Renal cortex interstitium (tissue), 11 donors: ENCODE results near the gene TMPRSS6. TPM values are rescaled to one million over a fixed set of nuclear protein-coding genes. Genes with fewer than 3 reads are reported as not detected.

Experiments used
- DNase-seq, 11 donors: peaks; one replicate each; pipeline ENCODE4 v3.0.0-alpha.2; 2013; ENCODE audit warnings: low read depth in 9 of 11, low spot score in 4 of 11; ENCODE audit errors: extremely low read depth in 1 of 11
- polyA plus RNA-seq, 3 donors: library from polyadenylated mRNA; unstranded; fragments of 120-200 nt; gene quantifications; one replicate each; pipeline ENCODE4 v1.2.1, GENCODE V29; 2013; ENCODE audit not compliant: insufficient read length in 3 of 3

TMPRSS6 gene
- polyA plus RNA-seq, 3 donors: 0.19 to 0.42 (median 0.22) TPM

DNA sequence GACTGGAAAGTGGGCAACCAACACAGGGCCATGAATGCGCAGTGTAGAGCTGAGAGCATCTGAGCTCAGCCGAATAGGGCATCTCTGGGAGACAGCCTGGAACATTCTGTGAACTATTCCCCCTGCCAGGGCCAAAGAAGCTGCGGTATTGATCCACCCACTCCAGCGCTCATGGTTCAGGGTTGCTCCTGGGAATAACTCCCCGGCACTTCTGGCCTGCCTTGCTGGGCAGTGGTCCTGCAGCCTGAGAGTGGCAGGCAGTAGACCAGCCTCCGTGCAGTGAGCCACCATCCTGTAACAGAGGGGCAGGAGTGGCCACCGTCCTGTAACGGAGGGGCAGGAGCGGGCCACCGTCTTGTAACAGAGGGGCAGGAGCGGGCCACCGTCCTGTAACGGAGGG is 12.2 kb downstream of the TMPRSS6 start:
- no peak for DNase-seq

- DNase-seq: no peak
These were observed 14.4 kb downstream of the TMPRSS6 start for GRCh38 chr22:37095113-37095512.

- no peak for DNase-seq
These were observed 15.3 kb downstream of the TMPRSS6 start for GRCh38 chr22:37094239-37094638.

- DNase-seq: no peak
These were observed 16.5 kb downstream of the TMPRSS6 start for GRCh38 chr22:37092997-37093396.

DNA sequence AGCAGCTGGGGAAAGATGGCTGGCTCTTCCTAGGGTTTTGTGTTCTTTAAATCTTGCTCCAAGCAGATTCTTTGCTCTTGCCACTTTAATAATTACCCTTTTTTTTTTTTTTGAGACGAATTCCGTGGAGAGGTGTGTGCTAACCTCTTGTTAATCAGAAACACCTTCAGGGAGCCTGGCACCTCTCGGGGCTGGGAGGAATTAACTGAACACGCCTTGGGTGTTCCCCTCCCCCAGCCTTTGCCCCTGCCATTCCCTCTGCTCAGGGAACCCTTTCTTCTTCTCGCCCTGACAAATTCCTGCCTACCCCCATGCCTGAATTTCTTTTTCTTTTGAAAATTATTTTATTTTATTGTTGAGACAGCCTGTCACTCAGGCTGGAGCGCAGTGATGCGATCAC is 17.5 kb downstream of the TMPRSS6 start:
- DNase-seq: no peak

DNA sequence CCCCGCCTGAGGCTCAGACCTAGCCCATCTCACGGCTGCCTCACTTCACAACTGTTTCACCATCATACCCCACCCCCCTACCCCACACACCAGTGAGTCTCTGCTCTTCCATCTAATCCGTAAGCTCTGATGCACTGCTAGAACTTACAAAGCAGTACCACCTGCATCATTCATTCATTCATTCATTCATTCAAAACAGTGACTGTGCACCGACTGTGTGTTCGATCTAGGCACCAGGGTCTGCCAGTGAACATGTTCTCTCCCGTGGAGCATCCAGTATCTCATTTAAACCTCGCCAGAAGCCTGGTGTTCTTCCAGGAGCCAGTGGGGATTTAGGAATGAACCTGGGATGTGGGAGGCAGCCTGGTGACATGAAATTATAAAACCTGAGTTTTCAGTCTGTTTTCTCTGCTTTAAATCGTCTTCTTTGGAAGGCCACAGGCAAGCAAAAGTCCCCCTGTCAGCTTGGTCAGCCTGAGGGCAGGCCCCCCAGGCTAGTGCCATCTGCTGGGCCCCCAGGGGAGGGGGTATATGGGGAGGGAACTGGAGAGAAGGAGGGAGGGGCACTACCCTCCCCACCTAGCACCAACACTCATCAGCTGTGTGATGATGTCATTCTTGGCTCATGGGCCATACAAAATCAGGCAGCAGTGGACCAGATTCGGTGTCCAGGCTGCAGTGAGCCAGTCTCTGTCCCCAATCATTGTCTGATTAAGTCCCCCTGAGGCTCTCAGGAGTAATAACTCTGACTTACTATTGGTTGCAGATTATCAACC is 18.4 kb downstream of the TMPRSS6 start:
- no peak for DNase-seq

DNA sequence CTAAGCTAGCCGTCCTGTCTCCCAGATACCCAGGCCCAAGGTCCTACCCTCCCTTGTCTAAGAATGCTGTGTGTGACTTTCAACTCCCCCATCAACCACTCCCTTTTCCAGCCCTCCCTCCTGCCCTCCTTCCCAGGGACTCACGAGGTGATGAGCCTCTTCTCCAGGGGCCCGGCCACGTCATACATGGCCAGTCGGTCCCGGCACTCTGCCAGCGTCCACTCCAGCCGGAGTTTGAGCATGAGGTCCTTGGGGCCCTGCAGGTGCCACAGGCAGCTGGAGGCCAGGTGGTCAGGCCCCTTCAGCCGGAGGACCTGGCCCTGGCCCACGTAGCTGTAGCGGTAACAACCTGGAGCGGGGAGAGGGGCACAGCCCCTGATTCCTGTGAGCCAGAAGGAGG is 20.1 kb downstream of the TMPRSS6 start:
- no peak for DNase-seq

DNA sequence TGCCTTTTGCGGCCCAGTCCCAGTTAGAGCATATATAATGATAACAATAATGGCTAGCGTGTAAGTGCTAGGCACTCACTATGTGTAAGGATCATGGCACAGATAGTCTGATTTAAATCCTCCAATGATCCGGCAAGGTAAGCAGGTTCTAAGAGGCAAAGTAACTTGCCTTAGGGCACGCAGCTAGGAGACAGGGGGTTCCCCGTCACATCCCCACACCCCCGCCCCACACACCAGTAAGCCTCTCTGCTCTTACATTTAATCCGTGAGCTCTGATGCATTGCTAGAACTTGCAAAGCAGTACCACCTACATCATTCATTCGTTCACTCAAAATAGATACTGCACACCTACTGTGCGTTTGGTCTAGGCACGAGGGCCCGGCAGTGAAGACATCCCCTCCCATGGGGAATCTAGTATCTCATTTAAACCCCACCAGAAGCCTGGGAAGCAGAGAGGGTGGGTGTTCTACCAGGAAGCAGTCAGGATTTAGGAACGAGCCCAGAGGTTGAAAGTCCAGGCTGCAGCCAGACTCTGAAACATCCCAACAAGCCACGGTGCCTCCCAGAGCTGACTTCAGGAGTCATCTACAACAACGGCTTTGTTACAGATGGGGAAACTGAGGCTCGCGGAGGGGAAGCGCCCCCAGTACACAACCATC is 20.6 kb downstream of the TMPRSS6 start:
- no peak for DNase-seq

DNA sequence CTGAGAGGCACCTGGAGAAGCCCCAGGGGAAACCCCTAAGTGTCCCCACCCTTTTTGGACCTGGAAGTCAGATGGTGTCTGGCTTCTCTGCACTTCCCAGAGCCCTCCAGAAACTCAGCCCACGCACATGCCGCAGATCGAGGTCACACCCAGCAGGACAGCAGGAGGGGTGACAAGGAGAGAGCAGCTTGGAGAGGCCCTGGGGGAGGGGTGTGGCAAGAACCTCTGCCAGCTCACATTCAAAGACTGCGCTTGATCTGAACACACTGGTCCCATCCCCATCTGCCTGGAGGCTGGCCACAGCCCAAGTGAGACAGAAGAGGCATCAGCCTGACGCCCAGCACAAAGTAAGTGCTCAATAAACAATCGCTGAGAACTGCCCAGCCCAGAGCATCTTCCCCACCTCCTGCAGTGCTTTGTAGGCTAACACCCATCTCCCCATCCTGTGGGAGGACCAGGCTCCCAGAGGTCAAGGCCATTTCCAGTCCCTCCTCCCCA is 21.4 kb downstream of the TMPRSS6 start:
- DNase-seq: no peak

DNA sequence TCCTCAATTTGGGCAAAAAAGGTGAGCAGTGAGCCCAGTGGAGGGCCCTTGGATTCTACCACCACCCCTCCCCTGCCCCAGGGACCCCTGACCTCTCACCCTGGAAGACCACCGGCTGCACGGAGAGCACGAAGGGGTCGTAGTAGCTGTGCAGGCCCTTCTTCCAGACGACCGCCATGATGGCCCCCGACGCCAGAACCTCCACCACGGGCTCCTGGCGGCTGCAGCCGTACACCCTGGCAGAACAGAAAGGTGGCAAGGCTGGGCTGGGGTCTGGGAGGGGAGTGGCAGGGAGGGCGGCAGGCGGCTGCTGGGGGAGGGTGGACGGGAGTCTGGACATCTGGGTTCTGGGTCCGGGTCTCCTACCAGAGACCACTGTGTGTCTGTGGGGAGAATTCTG is 23.3 kb downstream of the TMPRSS6 start:
- DNase-seq: no peak

- no peak for DNase-seq
These were observed 25.1 kb downstream of the TMPRSS6 start for GRCh38 chr22:37084385-37084784.

GRCh38 chr22:37083914-37084313 is 25.6 kb downstream of the TMPRSS6 start:
- no peak for DNase-seq

GRCh38 chr22:37082251-37082873 is 27.2 kb downstream of the TMPRSS6 start:
- DNase-seq: no peak

GRCh38 chr22:37080838-37081237 is 28.7 kb downstream of the TMPRSS6 start:
- no peak for DNase-seq

GRCh38 chr22:37080438-37080837 is 29.1 kb downstream of the TMPRSS6 start:
- no peak for DNase-seq

- no peak for DNase-seq
These were observed 29.8 kb downstream of the TMPRSS6 start for GRCh38 chr22:37079668-37080171.

- DNase-seq: no peak
These were observed 30.4 kb downstream of the TMPRSS6 start for GRCh38 chr22:37079158-37079557.

GRCh38 chr22:37077802-37078448 is 31.6 kb downstream of the TMPRSS6 start:
- peak in 5 of 11 donors; percentile 10 to 51 (median 44) for DNase-seq

- no peak for DNase-seq
These were observed 33.6 kb downstream of the TMPRSS6 start for GRCh38 chr22:37075822-37076433.
